GM21381 (cell line): Measurements from ENCODE around the gene ASB7.
"Not testable (repeated sequence)": the region's sequence is repeated elsewhere in the genome, so short reads cannot be mapped to it uniquely, and the experiment has no call there.

Experiments
- ATAC-seq: cut with Tn5 transposase; IDR thresholded peaks from one replicate; pipeline ENCODE4 v1.9.1; 2021; ENCODE audit warnings: mild to moderate bottlenecking, moderate library complexity; ENCODE audit not compliant: unreplicated experiment

The ASB7 gene

GRCh38 chr15:100602064-100602822 is at the start of gene ASB7, which contains the start of gene LINS1:
TSS of gene ASB7 (plus strand) at chr15:100602589. CDS start at chr15:100612217, 9,628 bp downstream.
TSS of gene LINS1 (minus strand) at chr15:100602184. CDS start at chr15:100580842, 21,342 bp downstream.
- ATAC-seq: peak; percentile 85

- ATAC-seq: no peak
Observed at GRCh38 chr15:100553468-100553867, 48.9 kb upstream of the ASB7 start.

- no peak for ATAC-seq
Observed at GRCh38 chr15:100558771-100559254, 43.6 kb upstream of the ASB7 start.

GRCh38 chr15:100559330-100559729 is 43.1 kb upstream of the ASB7 start:
- ATAC-seq: no peak

GRCh38 chr15:100560323-100560722 is 42.1 kb upstream of the ASB7 start:
- no peak for ATAC-seq

- no peak for ATAC-seq
Observed at GRCh38 chr15:100565591-100565990, 36.8 kb upstream of the ASB7 start.

- ATAC-seq: no peak
Observed at GRCh38 chr15:100566850-100567628, 35.4 kb upstream of the ASB7 start.

- ATAC-seq: no peak
Observed at GRCh38 chr15:100569391-100569790, 33.0 kb upstream of the ASB7 start.

- no peak for ATAC-seq
Observed at GRCh38 chr15:100570275-100570674, 32.1 kb upstream of the ASB7 start.

GRCh38 chr15:100570735-100571313 is 31.6 kb upstream of the ASB7 start:
- peak; percentile 64 for ATAC-seq

GRCh38 chr15:100571592-100572167 is 30.7 kb upstream of the ASB7 start:
- ATAC-seq: no peak

- ATAC-seq: no peak
Observed at GRCh38 chr15:100572362-100572983, 29.9 kb upstream of the ASB7 start.

- no peak for ATAC-seq
Observed at GRCh38 chr15:100573526-100573925, 28.9 kb upstream of the ASB7 start.

- ATAC-seq: no peak
Observed at GRCh38 chr15:100580414-100580813, 22.0 kb upstream of the ASB7 start.

- ATAC-seq: no peak
Observed at GRCh38 chr15:100588638-100589242, 13.6 kb upstream of the ASB7 start.

GRCh38 chr15:100591163-100591562 is 11.2 kb upstream of the ASB7 start:
- ATAC-seq: not testable (repeated sequence)

GRCh38 chr15:100591835-100592234 is 10.6 kb upstream of the ASB7 start:
- no peak for ATAC-seq

- ATAC-seq: no peak
Observed at GRCh38 chr15:100592898-100593297, 9.5 kb upstream of the ASB7 start.

GRCh38 chr15:100593431-100593830 is 9.0 kb upstream of the ASB7 start:
- no peak for ATAC-seq

- ATAC-seq: no peak
Observed at GRCh38 chr15:100595964-100596363, 6.4 kb upstream of the ASB7 start.
